T-helper 1 cell (primary cell): ENCODE results near the gene CHST11.
"Not testable (repeated sequence)": the region's sequence is repeated elsewhere in the genome, so short reads cannot be mapped to it uniquely, and the experiment has no call there.

ENCODE experiments used
- DNase-seq, 5 donors: peaks; one replicate each; pipeline ENCODE4 v3.0.0-alpha.2; 2012 to 2020

Gene CHST11

GRCh38 chr12:104727726-104728465 lies 271.1 kb downstream of the CHST11 start:
- no peak for DNase-seq

- DNase-seq = no peak
These were observed 272.3 kb downstream of the CHST11 start for GRCh38 chr12:104729091-104729490.

GRCh38 chr12:104729610-104730446 lies 273.1 kb downstream of the CHST11 start:
- DNase-seq = no peak

GRCh38 chr12:104730763-104731162 lies 274.0 kb downstream of the CHST11 start:
- no peak for DNase-seq

GRCh38 chr12:104733717-104734175 lies 277.0 kb downstream of the CHST11 start:
- DNase-seq = peak in 1 of 5 donors; percentile 62

- DNase-seq = no peak
These were observed 277.9 kb downstream of the CHST11 start for GRCh38 chr12:104734541-104735095.

GRCh38 chr12:104735801-104736200 lies 279.1 kb downstream of the CHST11 start:
- no peak for DNase-seq

GRCh38 chr12:104736307-104736706 lies 279.6 kb downstream of the CHST11 start:
- DNase-seq = no peak

GRCh38 chr12:104737113-104737512 lies 280.4 kb downstream of the CHST11 start:
- no peak for DNase-seq

- no peak for DNase-seq
These were observed 281.1 kb downstream of the CHST11 start for GRCh38 chr12:104737791-104738301.

GRCh38 chr12:104738331-104738730 lies 281.6 kb downstream of the CHST11 start:
- no peak for DNase-seq

GRCh38 chr12:104738776-104739642 lies 282.3 kb downstream of the CHST11 start:
- DNase-seq = no peak

- peak in 1 of 5 donors; percentile 75 for DNase-seq
These were observed 283.9 kb downstream of the CHST11 start for GRCh38 chr12:104740668-104741067.

- DNase-seq = no peak
These were observed 284.3 kb downstream of the CHST11 start for GRCh38 chr12:104741077-104741476.

GRCh38 chr12:104741497-104742367 lies 285.0 kb downstream of the CHST11 start:
- DNase-seq = no peak

- DNase-seq = no peak
These were observed 285.9 kb downstream of the CHST11 start for GRCh38 chr12:104742551-104743201.

GRCh38 chr12:104743202-104743580 lies 286.4 kb downstream of the CHST11 start:
- DNase-seq = no peak

- not testable (repeated sequence) for DNase-seq
These were observed 287.2 kb downstream of the CHST11 start for GRCh38 chr12:104743753-104744548.

GRCh38 chr12:104746467-104747088 lies 289.8 kb downstream of the CHST11 start:
- DNase-seq = no peak
